GM18511 (cell line): ENCODE measurements around the gene OAS3.
A peak's percentile ranks its signal among the peaks of the same experiment; 100 is the strongest.
"Not testable (repeated sequence)": the region's sequence is repeated elsewhere in the genome, so short reads cannot be mapped to it uniquely, and the experiment has no call there.

Experiments
- ATAC-seq: cut with Tn5 transposase; IDR thresholded peaks from one replicate; pipeline ENCODE4 v1.9.1; 2021; ENCODE audit warnings: mild to moderate bottlenecking, moderate library complexity; ENCODE audit not compliant: unreplicated experiment

OAS3 gene

GRCh38 chr12:112926416-112927033, 11.7 kb upstream of the OAS3 start:
- not testable (repeated sequence) for ATAC-seq

- no peak for ATAC-seq
Observed at GRCh38 chr12:112927475-112927874, 10.8 kb upstream of the OAS3 start.

- no peak for ATAC-seq
Observed at GRCh38 chr12:112927925-112928324, 10.3 kb upstream of the OAS3 start.

- ATAC-seq, result no peak
Observed at GRCh38 chr12:112928978-112929377, 9.3 kb upstream of the OAS3 start.

- no peak for ATAC-seq
Observed at GRCh38 chr12:112929715-112930114, 8.6 kb upstream of the OAS3 start.

GRCh38 chr12:112930350-112930749, 7.9 kb upstream of the OAS3 start:
- ATAC-seq, result no peak

- ATAC-seq, result no peak
Observed at GRCh38 chr12:112932485-112933128, 5.7 kb upstream of the OAS3 start.

GRCh38 chr12:112933129-112933505, 5.2 kb upstream of the OAS3 start:
- no peak for ATAC-seq

- ATAC-seq, result no peak
Observed at GRCh38 chr12:112936264-112936663, 2.0 kb upstream of the OAS3 start.

GRCh38 chr12:112936927-112937326, 1.3 kb upstream of the OAS3 start:
- ATAC-seq, result no peak

- no peak for ATAC-seq
Observed at GRCh38 chr12:112938751-112939150, 477 bp downstream of the OAS3 start.

GRCh38 chr12:112939761-112940381, 1.6 kb downstream of the OAS3 start:
- peak; percentile 77 for ATAC-seq

GRCh38 chr12:112941528-112942335, 3.5 kb downstream of the OAS3 start:
- ATAC-seq, result no peak

- no peak for ATAC-seq
Observed at GRCh38 chr12:112942572-112942971, 4.3 kb downstream of the OAS3 start.

GRCh38 chr12:112944024-112944690, 5.9 kb downstream of the OAS3 start:
- ATAC-seq, result no peak

GRCh38 chr12:112945515-112945914, 7.2 kb downstream of the OAS3 start:
- ATAC-seq, result no peak

- ATAC-seq, result no peak
Observed at GRCh38 chr12:112946236-112947000, 8.1 kb downstream of the OAS3 start.

- no peak for ATAC-seq
Observed at GRCh38 chr12:112947314-112947713, 9.0 kb downstream of the OAS3 start.

- ATAC-seq, result no peak
Observed at GRCh38 chr12:112947761-112948160, 9.5 kb downstream of the OAS3 start.

- no peak for ATAC-seq
Observed at GRCh38 chr12:112948806-112949205, 10.5 kb downstream of the OAS3 start.
